Smooth muscle cell (in vitro differentiated cells): ENCODE results near the gene STX1A. TPM values are rescaled to one million over a fixed set of nuclear protein-coding genes. Genes with fewer than 3 reads are reported as not detected.

ENCODE experiments used
- DNase-seq: peaks from one replicate; lab custom pipeline; 2025; ENCODE audit not compliant: unreplicated experiment; lab: John Stamatoyannopoulos, UW
- H2AFZ ChIP-seq: fragments of 200-600 bp; sonication (generic); 2 replicates; pipeline ENCODE4 v1.6.0; 2016; ENCODE audit warnings: antibody characterized with exemption, low read depth, mild to moderate bottlenecking
- H3F3A ChIP-seq: fragments of 200-600 bp; sonication (generic); 2 replicates; pipeline ENCODE4 v1.6.0; 2017; ENCODE audit warnings: antibody characterized with exemption, low read depth
- H3K27ac ChIP-seq: fragments of 200-600 bp; sonication (generic); 2 replicates; pipeline ENCODE4 v1.5.1; 2016; ENCODE audit warnings: low read depth, mild to moderate bottlenecking
- H3K27me3 ChIP-seq: fragments of 200-600 bp; sonication (generic); 2 replicates; pipeline ENCODE4 v1.6.1; 2016; ENCODE audit warnings: low read depth, mild to moderate bottlenecking
- H3K36me3 ChIP-seq: fragments of 200-600 bp; sonication (generic); 2 replicates; pipeline ENCODE4 v1.5.1; 2016; ENCODE audit warnings: low read depth
- H3K4me1 ChIP-seq: fragments of 200-600 bp; sonication (generic); 2 replicates; pipeline ENCODE4 v1.5.1; 2016; ENCODE audit warnings: low read depth
- H3K4me2 ChIP-seq: fragments of 200-600 bp; sonication (generic); 2 replicates; pipeline ENCODE4 v1.6.0; 2016; ENCODE audit warnings: mild to moderate bottlenecking
- H3K4me3 ChIP-seq: fragments of 200-600 bp; sonication (generic); 2 replicates; pipeline ENCODE4 v1.5.1; 2016; ENCODE audit warnings: mild to moderate bottlenecking
- H3K79me2 ChIP-seq: fragments of 200-600 bp; sonication (generic); 2 replicates; pipeline ENCODE4 v1.6.0; 2016; ENCODE audit warnings: low read depth, mild to moderate bottlenecking
- H3K9ac ChIP-seq: fragments of 200-600 bp; sonication (generic); 2 replicates; pipeline ENCODE4 v1.6.0; 2016; ENCODE audit warnings: low read depth
- H3K9me3 ChIP-seq: fragments of 200-600 bp; sonication (generic); replicated peaks from 2 replicates; pipeline ENCODE4 v1.5.1; 2016; ENCODE audit warnings: low read depth
- H4K20me1 ChIP-seq: fragments of 200-600 bp; sonication (generic); 2 replicates; pipeline ENCODE4 v1.6.0; 2016; ENCODE audit warnings: low read depth
- WGBS: methylation state at CpG from one replicate; pipeline ENCODE4 v1.1.7; 2016; ENCODE audit warnings: low lambda C conversion rate; 5-methylcytosine and 5-hydroxymethylcytosine counted together
- microRNA counts: library from miRNA; unstranded; fragments of <30 nt; microRNA quantifications from one replicate; lab custom pipeline; 2016
- microRNA-seq: library from miRNA; unstranded; fragments of <30 nt; microRNA quantifications from one replicate; pipeline ENCODE4, GENCODE V29; 2016; ENCODE audit warnings: borderline number of aligned reads
- polyA plus RNA-seq: library from polyadenylated mRNA; unstranded; fragments of >200 nt; fragmentation: Nextera tagmentation; extraction: Ambion mirVana; gene quantifications from 2 replicates; pipeline ENCODE4 v1.2.1, GENCODE V29; 2016
- small RNA-seq: library from RNA; depleted of rRNA; stranded (forward); fragments of <200 nt; gene quantifications from one replicate; pipeline ENCODE3, GENCODE V24; 2014
- total RNA-seq: library from RNA; depleted of rRNA; stranded (reverse); fragments of >200 nt; gene quantifications from 2 replicates; pipeline ENCODE4 v1.2.3, GENCODE V29; 2014
- TF ChIP-seq, protein P1 (sequence below): fragments of 200-600 bp; sonication (generic); IDR thresholded peaks from 2 replicates; pipeline ENCODE4 v1.5.1; 2017; ENCODE audit warnings: borderline replicate concordance, mild to moderate bottlenecking, antibody characterized with exemption; ENCODE audit not compliant: insufficient read depth, poor library complexity, severe bottlenecking

STX1A gene
- total and polyA plus RNA-seq, 2 experiments from 2014 or later = 7.5 to 14.3 TPM

DNA sequence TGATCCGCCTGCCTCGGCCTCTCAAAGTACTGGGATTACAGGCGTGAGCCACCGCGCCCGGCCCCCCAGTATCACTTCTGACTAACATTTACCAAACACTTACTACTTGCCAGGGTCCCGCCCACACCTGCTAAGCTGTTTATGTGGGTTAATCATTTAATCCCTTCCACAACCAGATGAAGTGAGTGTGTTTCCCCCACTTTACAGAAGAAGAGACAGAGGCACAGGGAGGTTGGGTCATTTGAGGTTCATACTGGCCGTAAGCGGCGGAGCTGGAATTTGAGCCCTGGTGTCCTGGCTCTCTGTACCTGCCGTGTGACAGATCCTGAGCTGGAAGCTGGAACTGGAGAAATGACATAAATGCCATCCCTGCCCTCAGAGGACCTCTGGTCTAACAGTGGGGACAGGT is 66.9 kb downstream of the STX1A start:
- WGBS = 83% methylated on average over 11 of the region's 11 CpGs
- Histone ChIP-seq H3K27me3 (peaks cover 50% of the 10 kb centered on the region), H4K20me1 (no peaks in the 10 kb centered on the region), H3K79me2 (no peaks in the 10 kb centered on the region), H3K4me3 (no peak overlapping the region), H3K4me1 (peaks cover 4% of the 10 kb centered on the region), H3K4me2 (no peak overlapping the region), H3F3A (no peaks in the 10 kb centered on the region), H3K36me3 (no peaks in the 10 kb centered on the region), H3K9me3 (no peaks in the 10 kb centered on the region), H3K27ac (no peak overlapping the region), H2AFZ (no peak overlapping the region), H3K9ac (no peak overlapping the region)
- TF ChIP-seq, protein P1, sequence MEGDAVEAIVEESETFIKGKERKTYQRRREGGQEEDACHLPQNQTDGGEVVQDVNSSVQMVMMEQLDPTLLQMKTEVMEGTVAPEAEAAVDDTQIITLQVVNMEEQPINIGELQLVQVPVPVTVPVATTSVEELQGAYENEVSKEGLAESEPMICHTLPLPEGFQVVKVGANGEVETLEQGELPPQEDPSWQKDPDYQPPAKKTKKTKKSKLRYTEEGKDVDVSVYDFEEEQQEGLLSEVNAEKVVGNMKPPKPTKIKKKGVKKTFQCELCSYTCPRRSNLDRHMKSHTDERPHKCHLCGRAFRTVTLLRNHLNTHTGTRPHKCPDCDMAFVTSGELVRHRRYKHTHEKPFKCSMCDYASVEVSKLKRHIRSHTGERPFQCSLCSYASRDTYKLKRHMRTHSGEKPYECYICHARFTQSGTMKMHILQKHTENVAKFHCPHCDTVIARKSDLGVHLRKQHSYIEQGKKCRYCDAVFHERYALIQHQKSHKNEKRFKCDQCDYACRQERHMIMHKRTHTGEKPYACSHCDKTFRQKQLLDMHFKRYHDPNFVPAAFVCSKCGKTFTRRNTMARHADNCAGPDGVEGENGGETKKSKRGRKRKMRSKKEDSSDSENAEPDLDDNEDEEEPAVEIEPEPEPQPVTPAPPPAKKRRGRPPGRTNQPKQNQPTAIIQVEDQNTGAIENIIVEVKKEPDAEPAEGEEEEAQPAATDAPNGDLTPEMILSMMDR = no peak
- DNase-seq = no peak

DNA sequence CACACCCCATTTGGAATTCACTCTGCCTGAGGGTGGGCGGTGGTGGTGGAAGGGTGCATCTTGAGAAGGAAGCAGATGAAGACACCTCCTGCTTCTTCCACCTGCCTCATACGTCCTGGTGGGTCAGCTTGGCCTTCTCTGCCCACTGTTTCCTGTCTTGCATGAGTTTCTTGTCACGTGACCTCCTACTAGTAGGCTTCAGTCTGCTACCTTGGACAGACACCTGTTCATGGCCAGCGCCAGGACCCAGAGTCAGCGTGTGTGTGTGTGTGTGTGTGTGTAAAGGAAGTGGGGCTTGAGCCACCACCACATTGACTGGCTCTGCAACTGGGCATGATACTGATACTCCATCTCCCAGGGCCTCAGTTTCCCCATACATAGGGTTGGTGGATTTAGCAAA is 68.9 kb downstream of the STX1A start:
- no peak overlapping the region for H3K4me2 ChIP-seq
- H3K36me3 ChIP-seq = no peaks in the 10 kb centered on the region
- H3K27ac ChIP-seq = no peak overlapping the region
- TF ChIP-seq, protein P1 = no peak
- H3K79me2 ChIP-seq = no peaks in the 10 kb centered on the region
- no peak overlapping the region for H3K4me3 ChIP-seq
- H2AFZ ChIP-seq = no peak overlapping the region
- peaks cover 70% of the 10 kb centered on the region for H3K27me3 ChIP-seq
- H4K20me1 ChIP-seq = no peaks in the 10 kb centered on the region
- H3K9ac ChIP-seq = no peak overlapping the region
- 64% methylated on average over 5 of the region's 5 CpGs for WGBS
- H3K9me3 ChIP-seq = no peaks in the 10 kb centered on the region
- H3F3A ChIP-seq = no peaks in the 10 kb centered on the region
- no peak for DNase-seq
- H3K4me1 ChIP-seq = peaks cover 4% of the 10 kb centered on the region

DNA sequence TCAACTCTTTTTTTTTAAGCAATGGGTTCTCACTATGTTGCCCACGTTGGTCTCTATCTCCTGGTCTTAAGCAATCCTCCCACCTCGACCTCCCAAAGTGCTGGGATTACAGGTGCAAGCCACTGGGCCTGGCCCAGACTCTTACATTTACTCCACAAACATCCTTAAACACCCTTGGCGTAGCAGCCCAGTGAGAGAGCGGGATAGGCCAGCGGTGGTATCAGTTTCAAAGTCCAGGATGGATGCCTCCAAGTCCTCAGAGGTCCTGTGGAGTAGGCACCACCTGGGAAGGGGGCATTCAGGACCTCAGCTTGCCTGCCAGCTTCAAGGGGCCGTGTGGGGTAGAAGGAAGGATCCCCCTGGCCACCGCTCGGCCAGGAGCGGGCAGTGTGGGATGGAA is 69.9 kb downstream of the STX1A start:
- Histone ChIP-seq H3K4me1 (peaks cover 4% of the 10 kb centered on the region), H3F3A (no peaks in the 10 kb centered on the region), H3K79me2 (no peaks in the 10 kb centered on the region), H3K27ac (no peak overlapping the region), H3K4me3 (no peak overlapping the region), H3K9me3 (no peaks in the 10 kb centered on the region), H3K4me2 (no peak overlapping the region), H3K27me3 (peaks cover 76% of the 10 kb centered on the region), H3K36me3 (no peaks in the 10 kb centered on the region), H3K9ac (no peak overlapping the region), H2AFZ (no peak overlapping the region), H4K20me1 (no peaks in the 10 kb centered on the region)
- TF ChIP-seq, protein P1 = no peak
- DNase-seq = no peak
- 69% methylated on average over 9 of the region's 9 CpGs for WGBS

MicroRNA genes within 50 kb of the gene (microRNA counts, 767-probe panel; counts per million panel counts)
- microRNA hsa-miR-4284 (lab: Ali Mortazavi, UCI) = 183 counts per million

Small RNA genes lying within 50 kb of the gene (microRNA-seq; reads per million reads assigned to microRNA genes)
- gene MIR4284 = not detected

Small RNA genes lying within 50 kb of the gene (small RNA-seq; reads per million reads assigned to genes)
- not detected for gene MIR4284
- not detected for gene RN7SL265P

Other genes with a start within 250 kb of the STX1A start
- 43.9 and 48.8 TPM in 2 replicates for gene BAZ1B, start 197.4 kb downstream of the STX1A start, total RNA-seq
- gene BAZ1B, start 197.4 kb downstream of the STX1A start, polyA plus RNA-seq = 20.1 and 23.9 TPM in 2 replicates
- gene BCL7B, start 162.0 kb downstream of the STX1A start, total RNA-seq = 16.0 and 31.9 TPM in 2 replicates
- gene BCL7B, start 162.0 kb downstream of the STX1A start, polyA plus RNA-seq = 30.7 and 37.9 TPM in 2 replicates
- gene TBL2, start 141.1 kb downstream of the STX1A start, total RNA-seq = 62.4 and 78.5 TPM in 2 replicates
- 57.7 and 67.6 TPM in 2 replicates for gene TBL2, start 141.1 kb downstream of the STX1A start, polyA plus RNA-seq
- gene MLXIPL, start 95.1 kb downstream of the STX1A start, total RNA-seq = not detected in 2 replicates
- gene MLXIPL, start 95.1 kb downstream of the STX1A start, polyA plus RNA-seq = 0.32 TPM in 1 of 2 replicates, not detected in the other
- 2.8 and 7.1 TPM in 2 replicates for gene VPS37D, start 51.8 kb downstream of the STX1A start, total RNA-seq
- gene VPS37D, start 51.8 kb downstream of the STX1A start, polyA plus RNA-seq = 7.1 and 8.7 TPM in 2 replicates
- gene DNAJC30, start 36.2 kb downstream of the STX1A start, total RNA-seq = 1.2 and 1.4 TPM in 2 replicates
- gene DNAJC30, start 36.2 kb downstream of the STX1A start, polyA plus RNA-seq = 4.6 and 6.2 TPM in 2 replicates
- 35.6 and 43.0 TPM in 2 replicates for gene BUD23, start 36.1 kb downstream of the STX1A start, total RNA-seq
- 114 and 116 TPM in 2 replicates for gene BUD23, start 36.1 kb downstream of the STX1A start, polyA plus RNA-seq
- gene ABHD11, start 19.1 kb upstream of the STX1A start, total RNA-seq = 3.4 and 16.5 TPM in 2 replicates
- gene ABHD11, start 19.1 kb upstream of the STX1A start, polyA plus RNA-seq = 14.1 and 19.9 TPM in 2 replicates
- not detected in 2 replicates for gene CLDN3, start 50.6 kb upstream of the STX1A start, total RNA-seq
- 0.16 and 1.8 TPM in 2 replicates for gene CLDN3, start 50.6 kb upstream of the STX1A start, polyA plus RNA-seq
- 83.7 and 109 TPM in 2 replicates for gene CLDN4, start 111.3 kb upstream of the STX1A start, total RNA-seq
- 63.5 and 429 TPM in 2 replicates for gene CLDN4, start 111.3 kb upstream of the STX1A start, polyA plus RNA-seq
- gene METTL27, start 122.8 kb upstream of the STX1A start, total RNA-seq = 0.22 and 0.54 TPM in 2 replicates
- 4.1 and 4.5 TPM in 2 replicates for gene METTL27, start 122.8 kb upstream of the STX1A start, polyA plus RNA-seq
- not detected in 2 replicates for gene TMEM270, start 141.5 kb upstream of the STX1A start, total RNA-seq
- gene TMEM270, start 141.5 kb upstream of the STX1A start, polyA plus RNA-seq = not detected in 2 replicates